GM20431 (cell line): ENCODE measurements around the gene SFRP5.

Source experiments
- in situ Hi-C: fragments of 300-500 bp; cut with MseI, MboI; formaldehyde crosslinking; loops from one replicate; pipeline ENCODE4 v1.15.0; 2020; ENCODE audit warnings: low sequenced_read_pairs; ENCODE audit not compliant: unreplicated experiment

SFRP5 gene

DNA sequence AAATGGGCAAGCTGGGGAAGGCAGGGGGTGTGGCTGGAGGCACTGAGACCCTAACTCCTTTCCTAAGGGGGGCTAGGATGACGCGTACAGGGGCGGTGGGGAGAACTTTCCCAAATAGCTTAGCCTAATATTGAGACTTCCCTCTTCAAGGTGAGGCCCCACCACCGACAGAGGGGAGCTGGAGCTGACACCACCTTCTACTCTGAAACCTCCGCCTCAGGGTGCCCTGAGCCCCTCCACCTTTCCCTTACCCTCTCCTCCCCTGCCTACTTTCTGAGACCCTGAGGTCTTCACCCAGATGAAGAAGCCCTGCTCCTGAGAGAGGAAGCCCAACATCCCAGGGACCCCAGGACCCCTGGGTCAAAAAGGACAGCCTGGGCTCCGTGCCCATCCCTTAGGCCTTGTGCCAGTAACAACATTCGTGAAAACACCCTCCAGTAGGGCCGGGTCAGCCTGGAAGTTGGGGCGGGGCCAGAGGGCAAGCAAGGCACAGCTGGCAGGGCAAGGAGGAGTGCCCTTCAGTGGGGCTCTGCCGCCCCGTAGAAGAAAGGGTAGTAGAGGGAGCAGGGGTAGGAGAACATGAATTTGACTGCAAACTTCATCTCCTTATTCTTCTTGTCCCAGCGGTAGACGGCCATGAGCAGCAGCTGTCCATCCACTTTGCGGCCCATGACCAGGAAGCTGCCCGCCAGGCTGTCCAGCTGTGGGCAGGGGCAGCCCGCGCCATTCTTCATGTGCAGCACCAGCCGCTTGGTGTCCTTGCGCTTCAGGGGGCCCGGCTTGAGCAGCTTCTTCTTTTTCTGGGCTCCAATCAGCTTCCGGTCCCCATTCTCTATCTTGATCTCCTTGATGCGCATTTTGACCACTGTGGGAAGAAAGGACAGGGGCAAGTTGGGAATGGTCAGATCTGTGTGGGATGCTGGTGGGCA is 4.5 kb downstream of the SFRP5 start:
- in situ Hi-C loops, result no loop called here

DNA sequence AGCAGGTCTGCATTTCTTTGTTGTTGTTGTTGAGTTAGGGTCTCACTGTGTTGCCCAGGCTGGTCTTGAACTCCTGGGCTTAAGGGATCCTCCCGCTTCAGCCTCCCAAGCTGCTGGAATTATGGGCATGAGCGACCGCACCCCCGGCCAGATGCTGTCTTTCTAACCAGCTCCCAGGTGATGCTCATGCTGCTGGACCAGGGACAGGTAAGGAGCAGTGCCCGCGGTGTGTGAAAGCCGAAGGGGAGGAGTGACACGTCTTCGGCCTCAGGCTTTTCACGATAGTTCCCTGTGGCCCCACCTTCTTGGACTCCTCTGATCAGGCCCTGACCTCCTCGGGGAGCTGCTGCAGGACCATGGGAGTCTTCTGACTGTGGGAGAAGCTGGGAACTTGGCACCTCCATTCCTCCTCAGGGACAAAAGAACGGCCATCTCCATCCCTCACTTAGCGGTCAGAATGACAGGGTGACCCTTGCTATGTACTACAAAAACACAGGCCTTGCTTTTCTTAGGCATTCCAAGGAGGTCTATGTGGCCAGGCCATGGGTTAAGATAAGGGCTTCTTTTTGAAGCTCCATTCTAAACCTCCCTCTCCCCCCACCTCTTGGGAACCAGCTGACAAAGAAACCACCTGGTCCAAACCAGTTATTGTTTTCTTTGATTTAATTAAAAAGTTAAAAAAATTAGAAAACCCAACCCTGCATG is 5.5 kb downstream of the SFRP5 start:
- in situ Hi-C loops, result no loop called here

DNA sequence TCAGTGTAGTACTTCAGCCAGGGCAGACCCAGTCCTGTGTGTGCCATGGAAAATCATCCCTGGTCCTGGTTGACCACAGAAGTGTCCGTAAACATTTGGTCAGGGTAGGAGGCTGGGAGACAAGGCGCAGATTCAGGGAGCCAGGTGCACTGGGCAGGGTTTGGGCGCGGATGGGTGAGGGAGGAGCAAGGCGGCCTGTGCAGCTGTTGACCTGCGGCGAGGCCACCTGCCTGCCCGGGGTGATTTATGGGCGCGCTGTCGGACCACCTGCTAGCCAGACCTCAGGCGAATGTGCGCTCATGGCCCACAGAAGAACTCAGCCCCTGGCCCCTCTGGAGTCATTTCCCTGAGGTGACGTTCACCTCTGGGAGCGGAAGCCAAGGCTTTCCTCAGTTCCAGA is 6.6 kb downstream of the SFRP5 start:
- in situ Hi-C loops, result no loop called here

DNA sequence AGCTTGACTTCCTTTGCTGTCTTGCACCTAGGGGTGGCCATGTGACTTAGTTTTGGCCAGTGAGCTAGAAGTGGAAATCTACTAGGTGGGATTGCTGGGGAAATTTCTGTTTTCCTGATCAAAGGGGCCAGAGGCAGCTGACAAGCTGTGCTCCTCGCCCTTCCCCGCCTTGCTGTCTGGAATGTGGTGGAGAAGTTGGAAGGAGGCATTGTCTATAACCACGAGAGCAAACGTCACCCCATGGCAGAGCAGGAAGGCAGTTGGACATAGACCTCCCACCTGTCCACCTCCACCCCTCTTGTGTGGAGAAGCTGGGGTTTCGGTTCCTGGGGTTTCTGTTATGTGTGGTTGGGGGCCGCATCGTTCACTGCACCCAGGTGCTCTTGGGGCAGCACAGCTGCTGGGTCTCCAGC is 7.3 kb downstream of the SFRP5 start:
- in situ Hi-C loops, result no loop called here

DNA sequence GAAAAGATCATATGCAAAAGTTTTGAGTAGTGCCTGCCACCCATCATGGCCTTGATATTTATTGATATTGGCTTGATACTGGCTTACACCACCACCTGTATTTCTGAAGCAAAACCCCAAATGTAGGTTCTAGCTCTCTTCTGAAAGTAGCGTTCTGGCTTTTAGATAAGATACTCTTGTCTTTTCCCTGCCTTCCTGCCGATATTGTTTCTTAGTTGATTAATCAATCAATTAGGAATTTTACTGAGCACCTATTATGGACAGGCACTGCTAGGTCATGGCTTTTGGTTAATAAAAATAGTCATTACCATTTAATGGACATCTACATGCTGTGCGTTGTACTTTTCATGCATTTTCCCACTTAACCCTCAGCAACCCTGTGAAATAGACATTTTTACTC is 7.9 kb downstream of the SFRP5 start:
- in situ Hi-C loops, result no loop called here

DNA sequence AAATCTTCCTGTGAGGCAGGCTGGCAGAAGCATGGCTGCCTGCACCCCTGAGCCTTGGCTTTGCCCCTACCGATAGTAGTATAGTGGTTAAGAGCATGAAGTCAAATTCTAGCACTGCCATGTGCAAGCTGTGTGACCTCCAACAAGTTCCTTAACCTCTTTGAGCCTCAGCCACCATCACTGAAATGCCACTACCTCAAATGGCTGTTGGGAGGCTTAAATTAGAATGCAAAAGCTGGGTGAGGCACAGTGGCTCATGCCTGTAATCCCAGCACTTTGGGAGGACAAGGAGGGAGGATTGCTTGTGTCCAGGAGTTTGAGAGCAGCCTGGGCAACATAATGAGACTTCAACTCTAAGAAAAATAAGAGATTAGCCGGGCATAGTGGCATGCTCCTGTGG is 8.4 kb downstream of the SFRP5 start:
- in situ Hi-C loops, result no loop called here

DNA sequence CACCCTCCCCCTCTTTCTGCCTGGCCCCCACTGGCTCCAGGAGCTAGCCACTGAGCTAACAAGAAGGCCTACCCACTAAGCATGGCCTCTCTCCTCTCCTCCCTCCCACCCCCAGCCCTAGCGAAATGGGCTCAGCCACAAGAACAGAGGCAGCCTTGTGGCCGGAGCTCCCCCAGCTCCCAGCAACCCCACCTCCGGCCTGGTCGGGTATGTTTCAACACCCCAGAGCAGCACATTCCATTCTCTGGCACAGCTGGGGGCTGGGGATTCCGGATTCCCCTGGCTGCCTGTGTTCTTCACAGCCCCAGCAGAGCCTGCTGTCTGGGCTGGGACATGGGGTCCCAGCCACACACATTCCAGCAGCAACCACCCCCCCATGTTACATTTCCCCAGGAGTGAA is 9.0 kb downstream of the SFRP5 start:
- in situ Hi-C loops, result no loop called here

DNA sequence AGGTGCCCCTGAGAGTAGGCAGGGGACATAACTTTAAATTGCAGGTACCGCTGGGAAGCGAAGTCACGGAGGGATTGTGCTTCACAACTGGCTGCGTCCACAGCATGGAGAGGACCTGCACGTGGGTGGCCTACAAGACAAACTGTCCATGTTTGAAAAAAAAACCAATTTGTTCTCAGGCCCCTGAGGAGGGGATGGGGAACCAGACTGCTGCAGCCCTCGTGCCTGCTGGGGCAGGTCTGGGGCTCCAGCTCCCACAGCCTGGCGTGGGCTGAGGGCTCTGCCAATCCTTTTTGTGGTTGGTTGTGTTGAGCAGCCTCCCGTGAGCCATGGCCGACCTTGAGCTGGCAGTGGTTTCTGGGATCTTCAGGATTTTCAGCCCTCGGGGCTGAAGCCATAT is 9.7 kb downstream of the SFRP5 start:
- in situ Hi-C loops, result no loop called here

DNA sequence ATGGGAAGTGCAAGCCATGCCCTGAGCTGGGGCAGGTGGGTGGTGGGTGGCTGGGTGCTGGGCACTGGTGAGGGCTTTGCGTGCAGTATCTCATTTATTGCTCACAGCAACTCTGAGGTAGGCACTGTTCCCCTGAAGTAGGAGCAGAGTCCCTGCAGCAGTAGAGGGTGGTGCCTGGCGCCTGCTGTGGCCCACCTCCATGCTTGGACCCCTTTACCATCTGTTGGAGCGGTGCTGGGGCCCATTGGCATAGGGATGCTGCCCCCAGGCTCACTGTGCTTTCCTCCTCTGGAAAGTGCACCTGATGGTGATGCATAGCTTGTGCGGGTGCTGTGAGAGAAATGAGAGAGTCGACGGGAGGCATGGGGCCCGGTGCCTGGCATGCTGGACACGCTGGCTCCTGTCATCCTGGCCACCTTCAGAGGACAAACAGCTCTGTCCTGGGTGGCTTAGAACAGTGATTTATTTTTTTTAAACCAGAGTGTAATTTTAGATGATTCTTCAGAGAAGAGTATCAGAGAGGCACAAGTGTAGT is 10.4 kb downstream of the SFRP5 start:
- in situ Hi-C loops, result no loop called here

DNA sequence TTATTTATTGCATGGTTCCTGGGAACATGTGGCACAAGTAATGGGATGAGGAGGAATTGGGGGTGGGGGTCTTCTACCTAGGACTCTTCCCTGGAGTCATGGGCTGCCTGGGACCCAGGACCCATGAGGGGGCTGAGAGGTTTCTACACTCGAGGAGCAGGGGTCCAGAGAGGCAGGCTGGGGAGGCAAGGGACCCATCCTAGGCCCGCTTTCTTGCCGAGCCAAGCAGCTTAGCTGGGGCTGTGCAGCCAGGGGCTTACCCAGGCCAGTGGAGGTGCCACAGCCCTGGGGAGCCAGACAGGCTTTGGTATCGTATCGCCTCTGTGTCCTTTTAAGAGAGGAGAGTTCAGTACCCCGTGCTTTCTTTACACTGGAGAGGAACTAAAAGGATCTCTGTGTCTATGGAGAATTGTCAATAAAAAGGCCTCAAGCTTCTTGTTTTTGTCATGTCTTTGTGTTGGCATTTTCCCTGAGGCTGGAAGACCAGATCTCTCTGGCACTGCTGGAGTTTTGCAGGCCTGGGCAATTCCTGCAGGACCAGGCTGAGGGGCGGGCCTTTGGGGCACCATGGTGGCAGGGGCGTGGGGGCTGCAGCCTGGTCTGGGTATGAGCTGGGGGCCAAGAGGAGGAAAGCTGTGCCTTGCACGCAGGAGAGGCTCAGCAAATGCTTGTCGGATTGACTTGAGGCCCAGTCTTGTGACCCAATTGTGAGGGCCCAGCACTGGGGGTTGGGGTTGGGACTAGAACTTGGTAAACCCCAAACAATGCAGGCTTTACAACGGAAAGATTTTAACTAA is 11.1 kb downstream of the SFRP5 start:
- in situ Hi-C loops, result no loop called here

DNA sequence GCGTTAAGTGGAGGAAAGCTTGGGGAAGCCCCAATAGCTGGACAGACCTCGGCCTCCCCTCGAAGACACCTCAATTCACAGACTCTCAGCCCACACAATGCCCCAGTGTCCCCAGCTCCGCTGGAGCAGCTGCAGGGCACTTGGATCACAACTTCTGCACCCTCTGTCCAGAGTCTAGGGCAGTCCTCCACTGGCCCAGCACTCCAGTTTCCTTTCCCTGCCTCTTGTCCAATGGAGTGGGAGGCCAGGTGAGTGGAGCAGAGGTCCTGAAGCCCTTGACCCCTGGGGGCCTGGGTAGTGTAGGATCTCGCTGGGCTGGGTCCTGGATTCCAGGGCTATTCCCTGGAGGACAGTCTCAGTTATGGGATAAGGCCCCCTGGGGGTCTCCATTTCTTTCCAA is 11.9 kb downstream of the SFRP5 start:
- in situ Hi-C loops, result no loop called here

DNA sequence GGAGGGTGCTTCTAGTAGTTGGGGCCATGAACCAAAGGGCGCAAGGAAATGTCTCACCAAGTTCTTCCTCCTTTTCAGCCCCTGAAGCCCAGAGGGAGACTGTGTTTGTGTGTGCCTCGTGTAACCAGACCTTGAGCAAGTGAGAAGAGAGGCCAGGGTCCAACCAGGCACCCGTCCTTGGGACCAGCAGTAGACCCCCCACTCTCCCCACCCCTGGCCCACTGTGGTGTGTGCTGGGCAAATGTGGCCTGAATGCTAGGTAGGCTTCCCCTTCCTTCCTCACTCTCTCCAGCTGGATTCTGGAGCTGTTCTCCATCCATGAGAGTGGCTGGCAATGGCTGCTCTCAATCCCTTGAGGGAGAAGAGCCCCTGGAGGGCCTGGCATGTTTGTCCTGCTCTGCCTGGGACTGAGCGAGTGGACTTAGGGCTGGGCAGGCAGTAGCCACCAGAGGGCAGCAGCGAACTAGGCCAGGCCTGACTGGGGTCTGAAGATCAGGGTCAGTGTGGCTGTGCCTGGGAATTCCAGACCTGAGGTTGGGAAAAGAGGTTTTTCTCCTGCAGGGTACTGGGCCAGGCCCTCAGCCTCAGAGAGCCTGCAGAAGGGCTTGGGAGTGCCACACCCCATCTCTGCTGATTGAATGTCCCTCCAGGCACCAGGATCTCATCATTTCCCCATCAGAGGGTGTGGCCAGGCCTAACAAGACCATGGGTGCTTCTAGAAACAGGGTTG is 12.5 kb downstream of the SFRP5 start:
- in situ Hi-C loops, result no loop called here

DNA sequence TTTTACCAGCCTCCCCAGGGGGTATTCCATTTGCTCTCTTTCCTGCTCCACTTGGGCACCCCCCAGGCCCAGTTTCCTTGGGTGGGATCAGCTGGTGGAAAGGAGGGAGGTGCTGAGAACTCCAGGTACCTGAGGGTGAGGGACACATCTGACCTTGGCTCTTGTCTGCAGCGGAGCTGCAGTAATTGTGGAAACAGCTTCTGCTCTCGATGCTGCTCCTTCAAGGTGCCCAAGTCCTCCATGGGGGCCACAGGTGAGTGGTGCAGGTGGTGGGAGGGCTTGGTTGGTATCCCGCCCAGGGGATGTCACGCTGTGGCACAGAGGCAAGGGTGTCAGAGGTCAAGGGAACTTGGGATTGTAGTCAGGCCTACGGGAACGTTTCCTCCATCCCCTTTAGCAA is 14.3 kb downstream of the SFRP5 start:
- in situ Hi-C loops, result no loop called here

DNA sequence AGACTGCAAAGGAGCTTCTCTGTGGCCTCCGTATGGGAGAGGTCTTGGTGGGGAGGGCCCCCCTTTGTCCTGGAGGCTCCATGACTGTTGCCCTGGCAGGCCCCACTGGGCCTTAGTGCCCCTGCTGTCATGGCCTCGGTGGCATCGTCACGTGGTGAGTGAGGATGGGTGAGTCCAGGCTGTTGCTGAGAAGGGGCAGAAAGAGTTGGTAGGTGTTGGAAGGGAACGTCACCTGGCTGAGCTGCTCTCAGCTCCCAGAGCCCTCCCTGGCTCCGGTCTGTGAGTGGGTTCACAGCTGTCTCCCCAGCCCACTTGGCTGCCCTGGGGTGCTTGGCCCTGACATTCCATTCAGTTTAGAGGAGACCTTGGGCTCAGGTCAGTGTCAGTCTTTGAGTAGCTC is 16.1 kb downstream of the SFRP5 start:
- in situ Hi-C loops, result no loop called here

DNA sequence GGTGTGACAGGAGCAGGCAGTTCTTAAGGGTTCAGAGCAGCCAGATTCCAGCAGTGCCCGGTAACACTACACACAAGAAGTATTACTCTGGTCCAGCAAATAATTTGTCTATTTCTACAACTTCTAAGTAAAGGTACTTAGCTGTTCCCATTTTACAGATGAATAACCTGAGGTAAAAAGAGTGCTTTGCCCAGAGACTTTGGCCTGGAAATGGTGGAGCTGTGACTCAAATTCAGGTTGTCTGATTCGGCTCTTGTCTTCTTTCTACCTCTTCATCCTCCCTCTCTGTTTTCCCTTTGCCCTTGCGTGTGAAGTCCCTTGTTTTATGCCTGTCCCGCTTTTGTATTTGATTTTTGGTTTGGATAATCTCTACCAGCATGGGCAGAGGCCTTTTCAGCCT is 17.1 kb downstream of the SFRP5 start:
- in situ Hi-C loops, result no loop called here

DNA sequence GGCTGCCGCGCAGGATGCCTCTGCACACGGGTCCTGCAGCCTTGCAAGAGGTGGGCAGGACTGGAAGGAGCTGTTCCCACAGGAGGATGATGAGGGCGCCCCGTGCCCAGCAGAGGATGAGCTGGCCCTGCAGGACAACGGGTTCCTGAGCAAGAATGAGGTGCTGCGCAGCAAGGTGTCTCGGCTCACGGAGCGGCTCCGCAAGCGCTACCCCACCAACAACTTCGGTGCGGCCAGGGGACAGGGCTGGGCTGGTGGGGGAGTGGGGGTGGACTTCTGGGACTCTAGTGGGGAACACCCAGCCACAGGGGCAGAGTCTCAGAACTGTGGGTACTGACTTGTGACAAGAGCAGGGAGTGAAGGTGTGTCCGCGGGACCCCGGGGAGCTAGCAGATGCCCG is 18.8 kb downstream of the SFRP5 start:
- in situ Hi-C loops, result no loop called here

DNA sequence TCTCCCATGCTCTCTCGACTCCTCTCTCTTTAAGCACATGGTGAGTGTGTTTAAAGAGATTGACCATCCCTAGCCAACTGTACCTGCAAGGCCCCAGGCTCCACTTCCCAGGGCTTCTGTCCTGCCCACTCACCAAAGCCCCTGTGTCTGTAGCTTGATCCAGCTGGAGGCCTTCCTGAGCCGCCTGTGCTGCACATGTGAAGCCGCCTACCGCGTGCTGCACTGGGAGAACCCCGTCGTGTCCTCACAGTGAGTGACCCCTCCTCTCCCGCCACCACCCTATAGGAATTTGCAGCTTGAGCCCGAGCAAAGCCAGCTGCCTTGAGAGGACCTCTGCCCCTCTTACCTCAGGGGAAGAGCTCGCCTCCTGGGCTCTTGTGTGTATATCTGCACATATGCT is 23.7 kb downstream of the SFRP5 start:
- in situ Hi-C loops, result no loop called here

DNA sequence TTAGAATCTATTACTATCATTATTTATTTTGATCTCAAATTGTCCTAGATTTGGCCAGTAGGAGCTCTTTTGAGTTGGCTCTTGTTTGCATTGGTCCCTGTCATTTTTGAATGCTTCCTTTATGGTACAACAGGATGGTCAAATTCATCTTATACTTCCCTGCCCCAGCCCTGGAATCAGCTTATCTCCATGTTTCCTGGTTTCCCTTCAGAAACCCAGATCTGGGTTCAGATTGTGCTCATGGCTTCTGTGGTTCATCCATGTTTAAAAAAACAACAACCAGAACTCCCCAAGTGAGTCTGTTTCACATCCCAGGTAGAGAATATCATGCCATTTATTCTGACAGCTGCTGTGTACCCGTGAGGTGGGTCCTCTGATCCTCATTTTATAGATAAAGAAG is 24.2 kb downstream of the SFRP5 start:
- in situ Hi-C loops, result no loop called here

DNA sequence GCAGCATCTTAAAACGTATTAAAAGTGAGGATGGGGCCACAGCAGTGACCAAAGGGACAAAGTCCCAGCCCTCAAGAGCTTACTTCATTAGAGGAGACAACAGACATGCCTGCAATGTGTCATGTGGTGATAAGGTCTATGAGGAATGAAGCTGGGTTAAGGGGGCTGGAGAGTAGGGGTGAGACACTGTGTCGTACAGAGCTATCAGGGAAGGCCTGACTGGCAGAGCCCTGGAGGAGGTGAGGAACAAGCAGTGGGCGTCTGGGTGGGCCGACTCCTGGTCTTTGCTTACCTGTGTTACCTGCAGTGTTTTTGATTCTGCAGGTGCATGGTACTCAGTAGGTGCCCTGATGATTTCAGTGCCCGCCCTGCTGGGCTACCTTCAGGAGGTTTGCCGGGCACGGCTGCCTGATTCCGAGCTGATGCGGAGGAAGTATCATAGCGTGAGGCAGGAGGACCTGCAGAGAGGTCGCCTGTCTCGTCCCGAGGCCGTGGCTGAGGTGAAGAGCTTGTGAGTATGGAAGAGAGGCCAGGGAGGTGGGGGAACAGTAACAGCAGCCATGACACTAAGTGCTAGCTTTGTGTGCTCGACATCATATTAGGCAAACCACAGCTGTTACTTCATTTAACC is 27.3 kb downstream of the SFRP5 start:
- in situ Hi-C loops, result no loop called here
